GM21526 (cell line): Measurements from ENCODE around the gene SYT12.
"Not testable (repeated sequence)": the region's sequence is repeated elsewhere in the genome, so short reads cannot be mapped to it uniquely, and the experiment has no call there.

Source experiments
- ATAC-seq: cut with Tn5 transposase; IDR thresholded peaks from one replicate; pipeline ENCODE4 v1.9.1; 2021; ENCODE audit warnings: moderate library complexity; ENCODE audit not compliant: unreplicated experiment, low FRiP score

Gene SYT12

DNA sequence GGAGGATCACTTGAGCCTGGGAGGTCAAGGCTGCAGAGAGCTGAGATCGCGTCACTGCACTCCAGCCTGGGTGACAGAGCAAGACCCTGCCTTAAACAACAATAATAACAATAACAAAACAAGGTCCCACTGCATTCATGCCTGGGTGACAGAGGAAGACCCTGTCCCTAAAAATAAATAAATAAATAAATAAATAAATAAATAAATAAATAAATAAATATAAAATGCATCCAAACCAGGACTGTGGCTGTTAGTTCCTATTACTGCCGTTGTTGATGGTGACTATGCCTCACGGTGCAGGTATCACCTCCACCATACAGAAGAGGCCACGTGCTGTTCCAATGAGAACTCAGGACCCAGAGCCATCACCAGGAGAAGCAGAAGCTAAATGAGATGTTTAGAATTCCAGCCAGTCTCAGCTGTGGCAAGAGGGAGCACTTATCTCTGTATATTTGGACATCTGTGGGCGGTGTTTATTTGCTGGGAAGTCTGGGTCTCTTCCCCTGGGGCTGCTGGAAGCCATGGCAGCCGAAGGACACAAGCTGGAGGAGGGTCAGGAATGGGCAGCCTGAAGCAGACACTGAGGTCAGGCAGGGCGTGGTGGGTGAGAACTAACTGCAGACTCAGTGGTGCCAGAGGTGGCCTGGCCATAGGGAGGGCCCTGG lies 26.2 kb upstream of the SYT12 start:
- ATAC-seq: no peak

DNA sequence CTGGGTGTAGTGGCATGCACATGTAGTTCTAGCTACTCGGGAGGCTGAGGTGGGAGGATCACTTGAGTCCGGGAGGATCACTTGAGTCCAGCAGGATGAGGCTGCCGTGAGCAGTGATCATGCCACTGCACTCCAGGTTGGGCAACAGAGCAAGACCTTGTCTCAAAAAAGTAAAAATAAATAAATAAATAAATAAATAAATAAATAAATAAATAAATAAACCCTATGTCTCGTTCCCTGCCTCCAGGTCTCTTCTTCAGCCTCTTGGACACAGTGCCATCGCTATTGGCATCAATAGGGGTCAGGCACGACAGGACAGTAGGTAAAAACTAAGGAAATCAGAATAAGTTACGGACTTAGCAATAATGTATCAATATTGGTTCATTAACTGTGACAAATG lies 23.4 kb upstream of the SYT12 start:
- ATAC-seq: no peak

- ATAC-seq: no peak
These were observed 21.6 kb upstream of the SYT12 start for GRCh38 chr11:67001332-67001731.

GRCh38 chr11:67002297-67002913 lies 20.5 kb upstream of the SYT12 start:
- no peak for ATAC-seq

GRCh38 chr11:67002921-67003411 lies 20.0 kb upstream of the SYT12 start:
- no peak for ATAC-seq

GRCh38 chr11:67005200-67005599 lies 17.7 kb upstream of the SYT12 start:
- ATAC-seq: not testable (repeated sequence)

- no peak for ATAC-seq
These were observed 16.7 kb upstream of the SYT12 start for GRCh38 chr11:67006029-67006884.

DNA sequence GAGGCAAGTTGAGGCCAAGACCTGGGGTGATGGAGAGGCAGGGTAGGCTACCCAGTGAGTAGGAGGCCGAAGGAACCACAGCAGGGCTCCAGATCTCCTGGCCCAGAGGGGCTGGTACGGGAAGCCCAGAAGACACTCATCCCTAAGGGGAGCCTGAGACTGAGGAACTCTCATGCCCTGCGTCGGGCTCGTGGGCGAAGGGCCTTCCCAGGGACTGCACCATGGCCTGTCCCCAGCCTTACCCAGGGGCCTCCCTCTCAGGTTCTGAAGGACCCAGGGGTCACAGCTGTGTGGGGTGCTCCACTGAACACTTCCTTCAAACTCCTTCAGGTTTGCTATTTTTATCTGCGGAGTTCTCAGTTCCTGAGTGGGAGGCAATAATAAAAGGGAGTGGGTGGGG lies 15.8 kb upstream of the SYT12 start:
- ATAC-seq: no peak

DNA sequence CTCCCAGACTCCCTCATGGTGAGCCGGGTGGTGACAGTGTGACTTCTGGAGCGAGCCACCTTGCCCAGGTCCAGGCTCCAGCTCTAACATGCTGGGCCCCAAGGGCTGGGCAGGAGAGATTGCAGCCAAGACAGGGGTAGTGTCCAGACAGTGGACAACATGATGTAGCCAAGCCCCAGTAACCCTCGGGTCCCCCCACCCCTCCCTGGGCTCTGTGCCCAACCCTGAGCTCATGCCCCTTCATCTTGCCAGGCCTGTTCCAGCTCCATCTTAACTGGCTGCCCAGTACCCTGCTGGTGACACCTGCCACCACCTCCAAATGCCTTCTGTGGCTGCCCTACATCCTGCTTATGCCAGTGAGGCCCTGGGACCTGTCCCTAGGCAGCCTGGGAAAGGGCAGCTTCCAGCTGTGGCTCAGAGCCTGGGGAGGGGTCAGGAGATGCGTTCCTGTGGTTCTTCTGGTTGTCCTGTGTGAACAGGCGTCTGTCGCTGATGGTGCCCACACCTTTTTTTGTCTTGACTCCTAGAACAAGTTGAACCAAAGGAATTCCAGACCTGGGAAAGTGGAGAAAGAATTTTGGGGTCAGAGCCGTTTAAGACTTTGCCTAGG lies 12.5 kb upstream of the SYT12 start:
- ATAC-seq: no peak

GRCh38 chr11:67013511-67014045 lies 9.4 kb upstream of the SYT12 start:
- no peak for ATAC-seq

GRCh38 chr11:67014343-67014742 lies 8.6 kb upstream of the SYT12 start:
- ATAC-seq: no peak

DNA sequence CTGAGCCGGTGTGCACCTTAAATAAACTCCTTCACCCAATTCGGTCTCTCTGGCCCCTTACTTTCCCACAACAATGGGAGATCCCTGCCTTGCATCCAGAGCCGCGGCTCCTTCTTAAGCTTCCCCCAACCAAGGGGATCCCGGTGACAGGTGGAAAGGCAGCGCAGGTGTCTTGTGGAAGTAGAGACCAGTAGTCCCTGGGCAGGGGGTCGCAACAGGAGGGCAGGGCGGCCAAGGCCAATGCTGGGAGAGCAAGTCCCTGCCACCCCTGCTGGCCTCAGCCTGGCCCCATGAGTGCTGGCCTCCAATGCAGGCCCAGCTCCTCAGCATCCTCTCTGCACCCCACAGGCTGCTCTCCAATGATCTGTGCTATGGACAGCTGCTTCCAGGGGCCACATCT lies 7.9 kb upstream of the SYT12 start:
- ATAC-seq: no peak

GRCh38 chr11:67016550-67016949 lies 6.4 kb upstream of the SYT12 start:
- no peak for ATAC-seq

- ATAC-seq: no peak
These were observed 2.0 kb upstream of the SYT12 start for GRCh38 chr11:67020949-67021348.

DNA sequence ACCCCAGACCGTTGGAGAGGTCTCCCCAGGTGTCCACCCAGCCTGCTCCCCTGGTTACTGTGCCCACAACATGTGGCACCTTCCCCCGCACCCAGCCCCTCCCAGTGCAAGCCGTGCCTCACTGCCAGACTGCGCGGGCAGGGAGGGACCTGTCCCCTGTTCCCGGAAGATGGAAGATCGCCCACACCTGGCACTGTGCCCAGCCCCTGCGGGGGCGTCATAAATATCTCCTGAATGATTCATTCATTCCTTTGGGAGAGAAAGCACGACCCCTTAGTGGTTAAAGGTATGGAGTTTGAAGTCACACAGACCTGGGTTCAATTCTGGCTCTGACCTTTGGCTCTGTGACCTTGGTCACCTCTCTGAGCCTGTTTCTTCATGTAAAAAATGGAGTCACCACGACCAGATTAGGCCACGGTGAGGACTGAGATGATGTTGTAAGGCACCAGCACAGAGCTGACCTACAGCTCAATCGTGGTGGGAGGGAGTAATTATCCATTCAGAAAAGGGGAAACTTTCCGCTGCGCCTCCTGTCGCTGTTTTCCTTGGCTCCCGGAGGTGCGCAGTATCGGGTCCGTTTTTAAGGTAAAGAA lies 497 bp upstream of the SYT12 start:
- no peak for ATAC-seq

DNA sequence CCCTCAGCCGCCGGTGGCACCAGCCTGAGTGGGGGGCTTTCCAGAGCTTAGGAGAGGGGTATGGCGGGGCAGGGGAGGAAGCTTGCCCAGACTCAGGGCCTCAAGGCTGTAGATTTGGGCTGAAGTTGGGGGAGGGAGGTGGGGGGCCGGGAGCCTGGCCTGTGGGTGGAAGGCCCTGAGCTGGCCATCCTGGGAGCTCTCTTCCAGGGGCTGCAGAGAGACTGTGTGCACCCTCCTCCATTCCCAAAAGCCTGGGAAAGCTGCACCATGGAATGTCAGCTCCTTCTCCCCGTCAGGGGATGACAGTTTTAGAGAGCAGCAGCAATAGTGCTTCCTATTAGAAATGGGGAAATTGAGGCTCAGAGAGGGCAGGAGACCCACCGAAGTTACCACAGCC lies 1.0 kb downstream of the SYT12 start:
- ATAC-seq: no peak

DNA sequence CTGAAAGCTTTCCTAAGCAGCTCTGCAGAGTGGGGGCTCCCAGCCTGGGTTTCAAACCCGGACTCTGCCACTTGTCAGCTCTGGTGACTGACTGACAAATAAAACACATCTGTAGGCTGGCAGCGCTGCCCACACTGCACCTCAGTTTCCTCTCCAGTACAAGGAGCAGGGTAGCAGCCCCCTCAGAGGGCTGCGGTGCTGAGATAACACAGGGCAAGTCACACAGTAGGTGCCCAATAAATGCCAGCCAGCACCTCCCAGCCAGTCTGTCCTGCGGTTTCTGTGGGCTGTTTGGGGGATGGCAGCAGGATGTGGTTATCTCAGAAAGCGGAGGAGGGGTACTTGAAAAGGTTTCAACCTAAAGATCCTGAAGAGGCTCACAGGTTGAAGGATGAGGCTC lies 1.5 kb downstream of the SYT12 start:
- ATAC-seq: no peak

DNA sequence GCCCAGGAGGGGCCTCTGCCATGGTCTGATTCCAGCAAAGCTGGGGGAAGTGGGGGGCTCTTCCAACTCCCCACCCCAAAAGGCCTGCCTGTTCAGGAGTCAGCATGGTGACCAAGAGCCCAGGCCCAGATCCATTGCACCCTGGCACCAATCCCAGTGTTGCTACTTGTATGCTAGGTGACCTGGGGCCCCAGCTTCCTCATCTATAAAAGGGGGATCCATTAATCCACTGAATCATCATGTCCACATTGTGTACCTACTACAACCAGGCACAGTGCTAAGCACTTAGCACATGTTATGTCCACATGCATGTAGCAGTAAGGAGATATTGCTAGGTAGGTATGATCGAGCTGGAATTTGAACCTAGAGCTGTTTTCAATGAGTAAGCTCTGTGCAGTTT lies 2.0 kb downstream of the SYT12 start:
- ATAC-seq: no peak

GRCh38 chr11:67025750-67026149 lies 2.8 kb downstream of the SYT12 start:
- no peak for ATAC-seq

DNA sequence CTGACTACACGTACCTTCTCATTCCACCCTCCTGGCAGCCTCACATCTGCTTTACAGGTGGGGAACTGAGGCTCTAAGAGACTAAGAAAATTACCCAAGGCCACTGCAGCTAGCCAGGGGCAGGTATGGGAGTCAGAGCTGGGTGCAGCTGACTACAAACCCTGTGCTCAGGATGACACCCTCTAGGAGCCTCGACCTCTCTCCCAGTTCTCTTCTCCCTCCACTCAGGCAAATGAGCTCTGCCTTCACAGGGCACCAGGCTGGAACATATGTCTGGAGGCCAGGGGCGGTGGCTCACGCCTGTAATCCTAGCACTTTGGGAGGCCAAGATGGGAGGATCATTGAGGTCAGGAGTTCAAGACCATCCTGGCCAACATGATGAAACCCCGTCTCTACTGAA lies 4.0 kb downstream of the SYT12 start:
- ATAC-seq: no peak
